ENCODE results near the gene BORCS6. TPM values are rescaled to one million over a fixed set of nuclear protein-coding genes. Genes with fewer than 3 reads are reported as not detected.

BORCS6 gene
- total and polyA plus RNA-seq, 2 of the 13 experiments (the other 11 are each of a cell fraction or from before 2014, with no cell fraction given) = 2.0 to 5.1 TPM

DNA sequence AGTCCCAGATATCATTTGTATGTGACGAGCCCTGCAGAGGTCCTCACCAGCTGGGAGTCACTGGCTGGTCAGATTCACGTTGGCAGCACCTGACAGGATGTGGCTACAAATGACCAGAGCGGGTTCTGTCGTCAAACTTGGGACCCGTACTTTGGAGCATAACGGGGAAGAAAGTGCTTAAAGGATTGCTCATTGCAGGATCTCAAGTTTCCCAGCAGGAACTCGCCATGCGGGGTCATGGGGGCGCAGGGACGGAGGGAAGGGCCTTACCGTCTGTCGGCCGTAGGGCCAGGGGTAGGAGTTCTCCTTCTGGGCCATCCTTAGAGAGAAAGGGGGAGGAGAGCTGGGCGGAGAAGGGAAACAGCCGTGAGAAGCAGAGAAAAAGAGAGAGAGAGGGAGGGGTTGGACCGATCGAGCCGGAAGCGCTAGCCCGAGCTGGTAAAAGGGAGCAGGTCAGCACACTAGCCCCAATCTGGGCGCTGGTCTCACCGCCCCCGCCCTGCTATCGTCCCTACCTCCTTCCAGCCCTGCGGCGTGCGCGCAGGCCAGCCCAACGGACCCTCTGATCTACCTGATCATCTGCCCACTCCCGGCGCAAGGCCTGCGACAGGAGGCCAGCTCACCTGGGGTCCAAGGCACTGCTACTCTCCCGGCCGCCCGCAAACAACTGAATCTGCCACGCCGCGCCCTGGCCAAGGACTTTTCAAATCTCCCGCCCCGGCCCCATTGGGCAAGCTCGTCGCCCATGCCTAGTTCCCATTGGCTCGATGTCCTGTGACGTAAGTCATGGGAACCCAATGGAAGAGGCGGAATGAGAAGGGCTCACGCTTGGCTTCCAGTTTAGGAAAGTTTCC, 20.2 kb upstream of the BORCS6 start, which contains the start of gene AURKB (continued):
- TF ChIP-seq EHMT2 (IDR thresholded peaks at IDR 0.05; ENCODE audit: borderline replicate concordance, low read depth, low read length) = no peak
- TF ChIP-seq DNMT1 (CRISPR knock-in tag; IDR thresholded peaks at IDR 0.05) = 0 out of 2 replicates have a peak, but pooled peaks have one; percentile 59
- no peak for TF ChIP-seq AHR (CRISPR knock-in tag; IDR thresholded peaks at IDR 0.05)
- TF ChIP-seq BHLHE40 (IDR thresholded peaks at IDR 0.05; ENCODE audit: low read length) = 0 out of 2 replicates have a peak, but pooled peaks have one; percentile 27
- TF ChIP-seq, protein P1, sequence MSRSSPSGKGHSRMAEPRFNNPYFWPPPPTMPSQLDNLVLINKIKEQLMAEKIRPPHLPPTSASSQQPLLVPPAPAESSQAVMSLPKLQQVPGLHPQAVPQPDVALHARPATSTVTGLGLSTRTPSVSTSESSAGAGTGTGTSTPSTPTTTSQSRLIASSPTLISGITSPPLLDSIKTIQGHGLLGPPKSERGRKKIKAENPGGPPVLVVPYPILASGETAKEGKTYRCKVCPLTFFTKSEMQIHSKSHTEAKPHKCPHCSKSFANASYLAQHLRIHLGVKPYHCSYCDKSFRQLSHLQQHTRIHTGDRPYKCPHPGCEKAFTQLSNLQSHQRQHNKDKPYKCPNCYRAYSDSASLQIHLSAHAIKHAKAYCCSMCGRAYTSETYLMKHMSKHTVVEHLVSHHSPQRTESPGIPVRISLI (CRISPR knock-in tag; IDR thresholded peaks at IDR 0.05; ENCODE audit: borderline replicate concordance) = no peak
- peak; percentile 25; the same call in 1 of the 2 replicates for TF ChIP-seq ZBTB7B (CRISPR knock-in tag; IDR thresholded peaks at IDR 0.05)
- no peak for TF ChIP-seq ZNF780A (CRISPR knock-in tag; IDR thresholded peaks at IDR 0.05)
- TF ChIP-seq TEF (CRISPR knock-in tag; IDR thresholded peaks at IDR 0.05) = peak; percentile 11; the same call in 1 of the 2 replicates
- TF ChIP-seq, protein P2, sequence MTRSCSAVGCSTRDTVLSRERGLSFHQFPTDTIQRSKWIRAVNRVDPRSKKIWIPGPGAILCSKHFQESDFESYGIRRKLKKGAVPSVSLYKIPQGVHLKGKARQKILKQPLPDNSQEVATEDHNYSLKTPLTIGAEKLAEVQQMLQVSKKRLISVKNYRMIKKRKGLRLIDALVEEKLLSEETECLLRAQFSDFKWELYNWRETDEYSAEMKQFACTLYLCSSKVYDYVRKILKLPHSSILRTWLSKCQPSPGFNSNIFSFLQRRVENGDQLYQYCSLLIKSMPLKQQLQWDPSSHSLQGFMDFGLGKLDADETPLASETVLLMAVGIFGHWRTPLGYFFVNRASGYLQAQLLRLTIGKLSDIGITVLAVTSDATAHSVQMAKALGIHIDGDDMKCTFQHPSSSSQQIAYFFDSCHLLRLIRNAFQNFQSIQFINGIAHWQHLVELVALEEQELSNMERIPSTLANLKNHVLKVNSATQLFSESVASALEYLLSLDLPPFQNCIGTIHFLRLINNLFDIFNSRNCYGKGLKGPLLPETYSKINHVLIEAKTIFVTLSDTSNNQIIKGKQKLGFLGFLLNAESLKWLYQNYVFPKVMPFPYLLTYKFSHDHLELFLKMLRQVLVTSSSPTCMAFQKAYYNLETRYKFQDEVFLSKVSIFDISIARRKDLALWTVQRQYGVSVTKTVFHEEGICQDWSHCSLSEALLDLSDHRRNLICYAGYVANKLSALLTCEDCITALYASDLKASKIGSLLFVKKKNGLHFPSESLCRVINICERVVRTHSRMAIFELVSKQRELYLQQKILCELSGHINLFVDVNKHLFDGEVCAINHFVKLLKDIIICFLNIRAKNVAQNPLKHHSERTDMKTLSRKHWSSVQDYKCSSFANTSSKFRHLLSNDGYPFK (CRISPR knock-in tag; IDR thresholded peaks at IDR 0.05; ENCODE audit: borderline replicate concordance) = 0 out of 2 replicates have a peak, but pooled peaks have one; percentile 49
- peak; percentile 85; the same call in 1 of the 2 replicates for TF ChIP-seq PAWR (CRISPR knock-in tag; IDR thresholded peaks at IDR 0.05; ENCODE audit: borderline replicate concordance)
- TF ChIP-seq HNRNPLL (IDR thresholded peaks at IDR 0.05; ENCODE audit: low read depth, low read length, poor library complexity, severe bottlenecking) = peak; percentile 57
- TF ChIP-seq ZBTB39 (CRISPR knock-in tag; IDR thresholded peaks at IDR 0.05) = no peak
- TF ChIP-seq, protein P3, sequence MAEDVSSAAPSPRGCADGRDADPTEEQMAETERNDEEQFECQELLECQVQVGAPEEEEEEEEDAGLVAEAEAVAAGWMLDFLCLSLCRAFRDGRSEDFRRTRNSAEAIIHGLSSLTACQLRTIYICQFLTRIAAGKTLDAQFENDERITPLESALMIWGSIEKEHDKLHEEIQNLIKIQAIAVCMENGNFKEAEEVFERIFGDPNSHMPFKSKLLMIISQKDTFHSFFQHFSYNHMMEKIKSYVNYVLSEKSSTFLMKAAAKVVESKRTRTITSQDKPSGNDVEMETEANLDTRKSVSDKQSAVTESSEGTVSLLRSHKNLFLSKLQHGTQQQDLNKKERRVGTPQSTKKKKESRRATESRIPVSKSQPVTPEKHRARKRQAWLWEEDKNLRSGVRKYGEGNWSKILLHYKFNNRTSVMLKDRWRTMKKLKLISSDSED (CRISPR knock-in tag; IDR thresholded peaks at IDR 0.05) = peak; percentile 30; the same call in 1 of the 2 replicates
- TF ChIP-seq HMGA1 (CRISPR knock-in tag; conservative IDR thresholded peaks at IDR 0.05) = no peak
- no peak for TF ChIP-seq ZNF33A (CRISPR knock-in tag; IDR thresholded peaks at IDR 0.05; ENCODE audit: borderline replicate concordance)
- TF ChIP-seq NFYC (CRISPR knock-in tag; IDR thresholded peaks at IDR 0.05) = peak; percentile 93
- no peak for TF ChIP-seq ZFAT (CRISPR knock-in tag; conservative IDR thresholded peaks at IDR 0.05)
- no peak for TF ChIP-seq ATAD3A (CRISPR knock-in tag; IDR thresholded peaks at IDR 0.05)

Measured in HepG2 (cell line).